ENCODE results near the gene TCOF1. TPM values are rescaled to one million over a fixed set of nuclear protein-coding genes. Genes with fewer than 3 reads are reported as not detected.

The TCOF1 gene
- total RNA-seq, 1 donor from 2014 or later: 9.6 TPM

Other genes with a start within 250 kb of the TCOF1 start
- gene PDGFRB, start 201.9 kb upstream of the TCOF1 start, total RNA-seq: 5.0 and 14.3 TPM in 2 replicates
- gene CDX1, start 190.9 kb upstream of the TCOF1 start, total RNA-seq: not detected in 2 replicates
- gene SLC6A7, start 167.6 kb upstream of the TCOF1 start, total RNA-seq: not detected in 2 replicates
- gene CAMK2A, start 67.9 kb upstream of the TCOF1 start, total RNA-seq: not detected in 2 replicates
- gene ARSI, start 54.8 kb upstream of the TCOF1 start, total RNA-seq: under 0.01 TPM in 1 of 2 replicates, not detected in the other
- gene CD74, start 55.2 kb downstream of the TCOF1 start, total RNA-seq: 1.2 and 2.9 TPM in 2 replicates
- gene RPS14, start 92.0 kb downstream of the TCOF1 start, total RNA-seq: 2,736 and 3,225 TPM in 2 replicates
- 22.3 and 35.3 TPM in 2 replicates for gene NDST1, start 150.4 kb downstream of the TCOF1 start, total RNA-seq